ENCODE results near the gene HOXA3. TPM values are rescaled to one million over a fixed set of nuclear protein-coding genes. Genes with fewer than 3 reads are reported as not detected.

HOXA3 gene
- total and polyA plus RNA-seq, 2 of the 8 experiments (the other 6 are each of a cell fraction or from before 2014, with no cell fraction given): not detected

DNA sequence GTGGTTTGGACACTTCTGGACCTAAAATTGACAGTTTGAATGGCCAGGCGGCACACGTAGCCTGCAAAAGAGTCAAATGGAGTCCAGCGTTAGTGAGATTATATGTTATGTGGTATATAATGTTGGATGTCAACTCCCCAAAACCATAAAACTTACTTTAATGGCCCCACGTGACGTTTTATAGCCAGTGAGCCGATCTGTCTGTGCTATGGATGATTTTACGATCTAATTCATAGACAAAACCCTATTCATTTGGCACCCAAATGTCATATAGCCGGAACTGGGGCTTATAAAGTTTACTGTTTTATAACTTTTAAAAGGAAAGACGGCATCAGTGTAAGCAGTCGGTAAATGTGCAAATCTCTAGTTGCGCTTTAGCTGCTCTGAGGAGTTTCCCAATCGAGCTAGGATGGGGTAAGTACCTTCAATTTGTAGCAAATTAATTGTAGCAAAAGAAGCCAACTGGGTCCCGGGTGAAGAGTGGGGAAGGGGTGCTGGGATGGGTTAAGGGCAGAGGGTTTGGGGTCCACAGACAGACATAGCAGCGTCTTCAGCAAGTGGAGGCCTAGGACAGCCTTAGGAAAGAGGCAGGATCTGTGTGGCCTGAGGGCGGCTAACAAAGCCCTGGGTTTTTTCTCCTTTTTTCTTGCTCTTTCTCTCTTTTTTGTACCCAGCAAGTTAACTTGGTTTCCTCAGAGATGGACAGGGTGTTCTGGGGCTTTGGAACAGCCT is 12.1 kb downstream of the HOXA3 start (continued):
- TF ChIP-seq SP4 (IDR thresholded peaks at IDR 0.05; ENCODE audit: low read length): no peak
- TF ChIP-seq HDAC6 (IDR thresholded peaks at IDR 0.05; ENCODE audit: low read depth, low read length): no peak
- TF ChIP-seq RBBP5 (IDR thresholded peaks at IDR 0.05; ENCODE audit: borderline replicate concordance, low read depth, low read length): no peak
- TF ChIP-seq RNF2 (IDR thresholded peaks at IDR 0.05; ENCODE audit: borderline replicate concordance, low read depth, low read length, missing control alignments, poor library complexity, severe bottlenecking): no peak
- TF ChIP-seq, protein P1, sequence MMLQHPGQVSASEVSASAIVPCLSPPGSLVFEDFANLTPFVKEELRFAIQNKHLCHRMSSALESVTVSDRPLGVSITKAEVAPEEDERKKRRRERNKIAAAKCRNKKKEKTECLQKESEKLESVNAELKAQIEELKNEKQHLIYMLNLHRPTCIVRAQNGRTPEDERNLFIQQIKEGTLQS (IDR thresholded peaks at IDR 0.05; ENCODE audit: insufficient read depth, low read depth, low read length): no peak
